Measurements from ENCODE around the gene FHAD1. TPM values are rescaled to one million over a fixed set of nuclear protein-coding genes. Genes with fewer than 3 reads are reported as not detected.

FHAD1 gene
- total RNA-seq, 1 donor from 2014 or later = not detected

DNA sequence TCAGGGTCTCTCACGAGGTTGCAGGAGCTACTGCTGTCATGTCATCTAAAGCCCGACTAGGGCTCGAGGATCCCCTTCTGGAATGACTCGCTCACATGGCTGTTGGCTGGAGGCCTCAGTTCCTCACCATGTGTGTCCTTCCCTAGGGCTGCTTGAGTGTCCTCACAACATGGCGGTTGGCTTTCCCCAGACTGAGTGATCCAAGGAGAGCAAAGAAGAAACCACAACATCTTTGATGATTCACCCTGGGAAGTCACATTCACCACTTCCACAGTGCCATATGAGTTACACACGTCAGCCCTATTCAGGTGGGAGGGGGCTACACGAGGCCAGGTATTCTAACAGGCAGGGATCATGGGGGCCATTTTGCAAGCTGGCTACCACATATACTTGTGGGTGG lies 64.9 kb downstream of the FHAD1 start:
- Histone ChIP-seq H3K27ac (no peak overlapping the region), H3K4me1 (no peaks in the 10 kb centered on the region), H3K9me3 (no peaks in the 10 kb centered on the region), H3K36me3 (no peaks in the 10 kb centered on the region), H3K27me3 (no peaks in the 10 kb centered on the region), H3K4me3 (no peak overlapping the region)
- intact Hi-C loops (cut with DNase I) = no loop called here
- no peak for DNase-seq (ENCODE audit: extremely low spot score in 2 of 2)
- TF ChIP-seq POLR2A (IDR thresholded peaks at IDR 0.05) = no peak
- no peak for TF ChIP-seq CTCF (IDR thresholded peaks at IDR 0.05)
- no peak for TF ChIP-seq POLR2AphosphoS5 (IDR thresholded peaks at IDR 0.05; ENCODE audit: insufficient read depth in 1 of 2, low read depth in 1 of 2)

GRCh38 chr1:15312626-15313411 lies 65.8 kb downstream of the FHAD1 start:
- Histone ChIP-seq H3K4me1 (no peaks in the 10 kb centered on the region), H3K36me3 (no peaks in the 10 kb centered on the region), H3K9me3 (no peaks in the 10 kb centered on the region), H3K4me3 (no peak overlapping the region), H3K27ac (no peak overlapping the region), H3K27me3 (no peaks in the 10 kb centered on the region)
- DNase-seq (ENCODE audit: extremely low spot score in 2 of 2) = no peak
- no peak for TF ChIP-seq CTCF (IDR thresholded peaks at IDR 0.05)
- no peak for TF ChIP-seq POLR2A (IDR thresholded peaks at IDR 0.05)
- intact Hi-C loops (cut with DNase I) = no loop called here

DNA sequence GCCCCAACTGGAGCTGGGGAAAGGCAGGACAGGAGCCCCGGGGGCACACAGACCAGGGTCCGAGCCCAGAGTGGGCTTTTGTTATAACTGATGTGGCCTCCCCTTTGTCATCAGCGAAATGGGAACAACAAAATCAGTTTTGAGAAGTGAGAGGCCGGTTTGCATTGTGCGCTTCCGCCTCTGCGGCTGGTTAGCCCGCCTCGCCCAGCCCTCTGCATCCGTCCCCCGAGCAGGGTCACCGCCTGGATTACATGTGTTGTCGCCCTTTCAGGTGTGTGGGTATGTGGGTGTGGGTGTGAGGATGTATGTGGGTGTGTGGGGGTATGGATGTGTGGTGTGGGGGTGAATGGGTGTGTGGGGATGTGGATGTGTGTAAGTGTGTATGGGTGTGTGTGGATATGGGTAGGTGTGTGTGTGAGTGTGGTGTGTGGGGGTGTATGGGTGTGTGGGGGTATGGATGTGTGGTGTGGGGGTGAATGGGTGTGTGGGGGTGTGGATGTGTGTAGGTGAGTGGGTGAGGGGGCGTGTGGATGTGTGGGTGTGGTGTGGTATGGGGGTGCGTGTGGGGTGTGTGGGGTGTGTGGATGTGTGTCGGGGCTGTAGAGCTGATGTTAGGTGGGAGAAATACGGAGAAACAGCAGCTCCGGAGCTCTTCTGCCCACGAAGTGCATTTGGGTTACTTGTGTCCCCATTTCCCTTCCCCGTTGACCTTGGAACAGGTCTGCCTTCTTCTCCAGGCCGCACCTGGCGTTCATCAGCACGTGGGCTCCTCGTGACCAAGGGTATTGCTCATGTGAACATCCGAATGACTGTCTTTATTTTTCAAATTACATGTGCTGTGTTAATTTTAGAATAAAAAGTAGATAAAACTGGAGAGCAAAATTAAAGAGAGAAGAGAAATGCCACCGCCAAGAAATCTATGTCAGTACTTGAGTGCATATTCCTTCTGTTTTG lies 67.6 kb downstream of the FHAD1 start:
- H3K4me1 ChIP-seq = no peaks in the 10 kb centered on the region
- no peaks in the 10 kb centered on the region for H3K27me3 ChIP-seq
- TF ChIP-seq POLR2A (IDR thresholded peaks at IDR 0.05) (no peak), CTCF (IDR thresholded peaks at IDR 0.05) (no peak), POLR2AphosphoS5 (IDR thresholded peaks at IDR 0.05; ENCODE audit: insufficient read depth in 1 of 2, low read depth in 1 of 2) (no peak)
- H3K36me3 ChIP-seq = no peaks in the 10 kb centered on the region
- H3K9me3 ChIP-seq = no peaks in the 10 kb centered on the region
- intact Hi-C loops (cut with DNase I) = no loop called here
- H3K4me3 ChIP-seq = no peak overlapping the region
- no peak for DNase-seq (ENCODE audit: extremely low spot score in 2 of 2)
- H3K27ac ChIP-seq = no peak overlapping the region

GRCh38 chr1:15315815-15316214 lies 68.8 kb downstream of the FHAD1 start:
- Histone ChIP-seq H3K27ac (no peak overlapping the region), H3K4me3 (no peak overlapping the region), H3K27me3 (no peaks in the 10 kb centered on the region), H3K9me3 (no peaks in the 10 kb centered on the region), H3K4me1 (no peaks in the 10 kb centered on the region), H3K36me3 (no peaks in the 10 kb centered on the region)
- no peak for DNase-seq (ENCODE audit: extremely low spot score in 2 of 2)
- intact Hi-C loops (cut with DNase I) = no loop called here
- TF ChIP-seq CTCF (IDR thresholded peaks at IDR 0.05) = no peak
- TF ChIP-seq POLR2AphosphoS5 (IDR thresholded peaks at IDR 0.05; ENCODE audit: insufficient read depth in 1 of 2, low read depth in 1 of 2) = no peak
